A673 (cell line): Measurements from ENCODE around the gene APOL2. TPM values are rescaled to one million over a fixed set of nuclear protein-coding genes. Genes with fewer than 3 reads are reported as not detected.

Experiments
- BruUV-seq: library from RNA; stranded (reverse); fragments of 400-500 nt; replicated peaks from 2 replicates; lab custom pipeline; 2021; lab: Mats Ljungman, UMichigan
- CTCF ChIA-PET: fragments of 300-600 bp; sonication (Branson Sonifier 250); formaldehyde crosslinking; loops from one replicate; lab custom pipeline; 2022; ENCODE audit warnings: antibody characterized with exemption; lab: Charles Lee
- POLR2A ChIA-PET: fragments of 300-600 bp; sonication (Branson Sonifier 250); formaldehyde crosslinking; loops from one replicate; lab custom pipeline; 2022; ENCODE audit warnings: antibody characterized with exemption; ENCODE audit not compliant: low non-redundant PET; lab: Charles Lee
- DNase-seq: peaks from one replicate; pipeline ENCODE4 v3.0.0-alpha.2; 2015; ENCODE audit warnings: low spot score
- H3K27ac ChIP-seq: fragments of 200-600 bp; sonication (generic); 2 replicates; pipeline ENCODE4 v1.5.1; 2016; ENCODE audit warnings: mixed run types, low read depth, mild to moderate bottlenecking, mixed read lengths, antibody characterized with exemption, low read length; ENCODE audit not compliant: poor library complexity, severe bottlenecking
- H3K27me3 ChIP-seq: fragments of 200-600 bp; sonication (generic); replicated peaks from 2 replicates; pipeline ENCODE4 v1.6.1; 2017; ENCODE audit warnings: mixed run types, low read depth, mild to moderate bottlenecking, mixed read lengths, antibody characterized with exemption, low read length; ENCODE audit not compliant: insufficient read depth, poor library complexity
- H3K36me3 ChIP-seq: fragments of 200-600 bp; sonication (generic); 2 replicates; pipeline ENCODE4 v1.6.1; 2016; ENCODE audit warnings: mixed run types, mild to moderate bottlenecking, mixed read lengths, antibody characterized with exemption, low read length; ENCODE audit not compliant: insufficient read depth, poor library complexity, severe bottlenecking
- H3K4me1 ChIP-seq: fragments of 200-600 bp; sonication (generic); 2 replicates; pipeline ENCODE4 v1.6.1; 2017; ENCODE audit warnings: mixed run types, mild to moderate bottlenecking, mixed read lengths, antibody characterized with exemption, low read length; ENCODE audit not compliant: insufficient read depth, poor library complexity, severe bottlenecking
- H3K4me3 ChIP-seq: fragments of 200-600 bp; sonication (generic); 2 replicates; pipeline ENCODE4 v1.5.1; 2016; ENCODE audit warnings: low read depth, mixed run types, mild to moderate bottlenecking, mixed read lengths, low read length; ENCODE audit not compliant: poor library complexity, severe bottlenecking
- H3K9me3 ChIP-seq: fragments of 200-600 bp; sonication (generic); 2 replicates; pipeline ENCODE4 v1.6.1; 2016; ENCODE audit warnings: mixed run types, low read depth, mild to moderate bottlenecking, mixed read lengths, antibody characterized with exemption, low read length; ENCODE audit not compliant: poor library complexity, severe bottlenecking
- EZH2 ChIP-seq: fragments of 200-600 bp; sonication (generic); IDR thresholded peaks from 2 replicates; pipeline ENCODE4 v1.6.1; 2017; ENCODE audit warnings: borderline replicate concordance, low read depth, mild to moderate bottlenecking, mixed read lengths, antibody characterized with exemption, low read length; ENCODE audit not compliant: poor library complexity, severe bottlenecking
- intact Hi-C: fragments of 100-400 bp; cut with micrococcal nuclease; formaldehyde crosslinking; loops from one replicate; pipeline ENCODE4 v1.10.0; 2022; ENCODE audit not compliant: unreplicated experiment
- total RNA-seq: library from RNA; stranded (reverse); gene quantifications from 2 replicates; pipeline ENCODE4 v1.2.3, GENCODE V29; 2021
- TF ChIP-seq, protein P1 (sequence below): fragments of 300-800, 200-600 bp; sonication (generic); conservative IDR thresholded peaks from 2 replicates; pipeline ENCODE4 v1.5.1; 2017; ENCODE audit warnings: low read depth, mild to moderate bottlenecking, antibody characterized with exemption, low read length, moderate library complexity, mixed read lengths

APOL2 gene
- total RNA-seq, 1 experiment from 2014 or later, result 45.1 TPM

GRCh38 chr22:36215981-36216380, 23.3 kb downstream of the APOL2 start:
- intact Hi-C loops, result no loop called here
- POLR2A ChIA-PET, result no interaction called here

DNA sequence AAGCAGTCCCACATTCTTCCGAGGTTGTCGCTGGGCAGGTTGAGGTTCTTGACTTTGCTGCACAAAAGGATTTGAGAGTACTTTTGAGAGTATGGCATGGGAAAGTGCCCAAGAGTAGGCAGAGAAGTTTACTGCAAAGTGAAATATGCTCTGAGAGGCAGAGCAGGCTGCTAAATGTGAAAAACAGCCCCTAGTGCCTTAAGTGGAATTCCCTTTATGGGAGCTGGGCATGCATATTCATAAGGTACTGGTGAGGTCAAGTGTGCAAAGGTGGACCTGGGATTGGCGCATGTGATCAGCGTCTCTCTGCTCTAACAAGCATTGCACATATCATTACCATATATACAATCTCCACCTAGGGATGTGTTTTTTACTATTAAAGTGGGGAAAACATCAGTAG, 25.7 kb downstream of the APOL2 start:
- Histone ChIP-seq H3K4me3 (no peak overlapping the region), H3K36me3 (no peaks in the 10 kb centered on the region), H3K27me3 (no peaks in the 10 kb centered on the region), H3K9me3 (peaks cover 8% of the 10 kb centered on the region), H3K4me1 (peaks cover 15% of the 10 kb centered on the region), H3K27ac (no peak overlapping the region)
- no peak for TF ChIP-seq EZH2
- ChIA-PET POLR2A (no interaction called here), CTCF (no interaction called here)
- DNase-seq, result no peak
- intact Hi-C loops, result no loop called here
- BruUV-seq, result no TSS peak

More at GRCh38 chr22:36215981-36216380, 23.3 kb downstream of the APOL2 start:
- no peaks in the 10 kb centered on the region for H3K27me3 ChIP-seq
- CTCF ChIA-PET, result interaction anchor here (0.5 kb wide), 1 partner anchor 866 kb away, joined by 3 read pairs; no protein-coding TSS in a partner anchor
- no peaks in the 10 kb centered on the region for H3K36me3 ChIP-seq
- DNase-seq, result no peak
- no peak overlapping the region for H3K27ac ChIP-seq
- BruUV-seq, result no TSS peak
- no peaks in the 10 kb centered on the region for H3K9me3 ChIP-seq
- peaks cover 7% of the 10 kb centered on the region for H3K4me1 ChIP-seq
- H3K4me3 ChIP-seq, result no peak overlapping the region
- TF ChIP-seq, protein P1, sequence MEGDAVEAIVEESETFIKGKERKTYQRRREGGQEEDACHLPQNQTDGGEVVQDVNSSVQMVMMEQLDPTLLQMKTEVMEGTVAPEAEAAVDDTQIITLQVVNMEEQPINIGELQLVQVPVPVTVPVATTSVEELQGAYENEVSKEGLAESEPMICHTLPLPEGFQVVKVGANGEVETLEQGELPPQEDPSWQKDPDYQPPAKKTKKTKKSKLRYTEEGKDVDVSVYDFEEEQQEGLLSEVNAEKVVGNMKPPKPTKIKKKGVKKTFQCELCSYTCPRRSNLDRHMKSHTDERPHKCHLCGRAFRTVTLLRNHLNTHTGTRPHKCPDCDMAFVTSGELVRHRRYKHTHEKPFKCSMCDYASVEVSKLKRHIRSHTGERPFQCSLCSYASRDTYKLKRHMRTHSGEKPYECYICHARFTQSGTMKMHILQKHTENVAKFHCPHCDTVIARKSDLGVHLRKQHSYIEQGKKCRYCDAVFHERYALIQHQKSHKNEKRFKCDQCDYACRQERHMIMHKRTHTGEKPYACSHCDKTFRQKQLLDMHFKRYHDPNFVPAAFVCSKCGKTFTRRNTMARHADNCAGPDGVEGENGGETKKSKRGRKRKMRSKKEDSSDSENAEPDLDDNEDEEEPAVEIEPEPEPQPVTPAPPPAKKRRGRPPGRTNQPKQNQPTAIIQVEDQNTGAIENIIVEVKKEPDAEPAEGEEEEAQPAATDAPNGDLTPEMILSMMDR, result no peak
- TF ChIP-seq EZH2, result no peak

- peaks cover 8% of the 10 kb centered on the region for H3K9me3 ChIP-seq
- ChIA-PET CTCF (no interaction called here), POLR2A (no interaction called here)
- H3K27me3 ChIP-seq, result no peaks in the 10 kb centered on the region
- DNase-seq, result no peak
- no peak overlapping the region for H3K27ac ChIP-seq
- H3K36me3 ChIP-seq, result no peaks in the 10 kb centered on the region
- peaks cover 15% of the 10 kb centered on the region for H3K4me1 ChIP-seq
- no peak overlapping the region for H3K4me3 ChIP-seq
- TF ChIP-seq EZH2, result no peak
- TF ChIP-seq, protein P1, result no peak
- no TSS peak for BruUV-seq
- intact Hi-C loops, result no loop called here
These were observed 26.4 kb downstream of the APOL2 start for GRCh38 chr22:36212901-36213300.

DNA sequence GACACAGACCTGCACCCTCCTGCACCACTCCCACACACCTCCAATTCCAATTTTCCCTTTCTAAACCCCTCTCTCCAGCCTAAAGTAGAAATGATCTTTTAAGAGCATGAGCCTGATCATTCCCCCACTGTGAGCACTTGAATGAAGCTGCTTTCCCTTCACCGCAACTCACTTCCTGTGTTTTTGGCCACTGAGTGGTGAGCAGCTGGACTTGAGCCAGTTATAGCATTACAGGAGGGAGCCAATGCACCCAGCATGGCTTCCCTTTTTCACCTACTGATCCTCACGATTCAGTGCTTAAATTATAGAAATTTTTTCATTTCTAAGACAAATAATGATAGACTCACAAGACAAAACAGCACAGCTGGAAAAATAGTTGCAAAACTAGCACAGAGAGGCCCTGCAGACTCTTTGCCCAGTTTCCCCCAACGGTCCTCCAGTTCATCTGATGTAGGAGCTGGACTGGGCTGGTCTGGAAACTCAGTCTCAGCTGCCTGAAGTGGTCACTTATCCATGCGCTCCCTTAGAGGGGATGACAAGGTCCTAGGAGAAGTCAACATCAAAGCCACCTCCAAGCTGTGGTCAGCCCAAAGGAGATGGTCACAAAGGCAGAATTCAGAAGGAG, 28.0 kb downstream of the APOL2 start:
- BruUV-seq, result no TSS peak
- no peaks in the 10 kb centered on the region for H3K27me3 ChIP-seq
- POLR2A ChIA-PET, result no interaction called here
- peak; percentile 83 for DNase-seq
- TF ChIP-seq, protein P1, result no peak
- TF ChIP-seq EZH2, result no peak
- H3K36me3 ChIP-seq, result no peaks in the 10 kb centered on the region
- no peak overlapping the region for H3K4me3 ChIP-seq
- H3K27ac ChIP-seq, result peak overlapping the region; percentile 39
- peaks cover 8% of the 10 kb centered on the region for H3K9me3 ChIP-seq
- intact Hi-C loops, result no loop called here
- H3K4me1 ChIP-seq, result peaks cover 15% of the 10 kb centered on the region
- CTCF ChIA-PET, result interaction anchor here (1.0 kb wide), 1 partner anchor 75 kb away, joined by 7 read pairs; no protein-coding TSS in a partner anchor
